CD4-positive, CD25-positive, alpha-beta regulatory T cell (primary cell): ENCODE data around the gene RPA3. TPM values are rescaled to one million over a fixed set of nuclear protein-coding genes. Genes with fewer than 3 reads are reported as not detected.

ENCODE experiments used
- ATAC-seq, 2 donors: fragments of 150-1000 bp; cut with Tn5 transposase; one replicate each; pipeline ENCODE4 v1.10.0; 2021; ENCODE audit warnings: low read depth in 2 of 2, moderate number of reproducible peaks in 2 of 2, moderate library complexity in 1 of 2
- DNase-seq, 3 donors: peaks; one replicate each; pipeline versions ENCODE4 v3.0.0 to v3.0.0-alpha.2; 2012 to 2022; ENCODE audit warnings: mixed read lengths in 1 of 3
- H3K27ac ChIP-seq: one replicate; pipeline ENCODE4 v1.7.0; 2013; ENCODE audit warnings: mild to moderate bottlenecking, low read length; ENCODE audit not compliant: insufficient read depth, poor library complexity, severe bottlenecking
- H3K27me3 ChIP-seq: one replicate; pipeline ENCODE4 v1.7.0; 2013; ENCODE audit warnings: low read length; ENCODE audit not compliant: control insufficient read depth, insufficient read depth
- H3K36me3 ChIP-seq: one replicate; pipeline ENCODE4 v1.7.0; 2013; ENCODE audit warnings: mild to moderate bottlenecking, low read length, moderate library complexity; ENCODE audit not compliant: control insufficient read depth, insufficient read depth
- H3K4me1 ChIP-seq: 2 replicates; pipeline ENCODE4 v1.7.0; 2013; ENCODE audit warnings: mild to moderate bottlenecking, low read length; ENCODE audit not compliant: insufficient read depth, control insufficient read depth, poor library complexity, severe bottlenecking
- H3K4me3 ChIP-seq: one replicate; pipeline ENCODE4 v1.7.0; 2013; ENCODE audit warnings: low read depth, mild to moderate bottlenecking, low read length, moderate library complexity
- H3K9me3 ChIP-seq, 2 experiments: 1 replicate in 1 of 2; 2 replicates in 1 of 2; pipeline ENCODE4 v1.7.0; 2013; ENCODE audit warnings: low read length in 2 of 2, mild to moderate bottlenecking in 1 of 2, moderate library complexity in 1 of 2; ENCODE audit not compliant: control insufficient read depth in 2 of 2
- H3K27ac Mint-ChIP-seq, 3 donors: one replicate each; pipeline ENCODE4 v1.8.0; 2020 to 2022; ENCODE audit warnings: mild to moderate bottlenecking in 3 of 3, mixed read lengths in 3 of 3, moderate library complexity in 2 of 3
- H3K27me3 Mint-ChIP-seq: one replicate; pipeline ENCODE4 v1.8.0; 2022; ENCODE audit warnings: mild to moderate bottlenecking, mixed read lengths
- H3K36me3 Mint-ChIP-seq: one replicate; pipeline ENCODE4 v1.8.0; 2020; ENCODE audit warnings: mixed read lengths
- H3K4me1 Mint-ChIP-seq, 4 donors: one replicate each; pipeline ENCODE4 v1.8.0; 2020 to 2022; ENCODE audit warnings: mixed read lengths in 4 of 4, mild to moderate bottlenecking in 1 of 4
- H3K4me3 Mint-ChIP-seq, 4 donors: one replicate each; pipeline ENCODE4 v1.8.0; 2020 to 2022; ENCODE audit warnings: mild to moderate bottlenecking in 4 of 4, mixed read lengths in 4 of 4, moderate library complexity in 3 of 4
- H3K9me3 Mint-ChIP-seq, 7 donors: one replicate each; pipeline ENCODE4 v1.8.0; 2020 to 2022; ENCODE audit warnings: mixed read lengths in 7 of 7, mild to moderate bottlenecking in 3 of 7, moderate library complexity in 2 of 7
- polyA plus RNA-seq, 4 donors: library from polyadenylated mRNA; unstranded; fragments of 300-500 nt; fragmentation: Illumina TruSeq; gene quantifications; one replicate each; pipeline ENCODE4 v1.2.3, GENCODE V29; 2021
- total RNA-seq: library from RNA; stranded (reverse); gene quantifications from one replicate; pipeline ENCODE4 v1.2.3, GENCODE V29; 2022

The RPA3 gene
- total and polyA plus RNA-seq, 5 donors from 2014 or later: 29.9 to 138 (median 106) TPM

GRCh38 chr7:7739204-7740036 is 21.0 kb upstream of the RPA3 start:
- no peaks in the 10 kb centered on the region for H3K36me3 ChIP-seq
- ATAC-seq: no peak
- no peak for DNase-seq
- H3K27me3 ChIP-seq: no peaks in the 10 kb centered on the region
- H3K27ac ChIP-seq: no peak overlapping the region
- Mint-ChIP-seq H3K36me3 (peaks cover 4% of the 10 kb centered on the region), H3K9me3 (no peaks in the 10 kb centered on the region), H3K4me1 (peaks cover 13 to 28% (median 19%) of the 10 kb centered on the region in 4 donors), H3K4me3 (no peak overlapping the region), H3K27ac (no peak overlapping the region), H3K27me3 (no peaks in the 10 kb centered on the region)
- H3K4me3 ChIP-seq: no peak overlapping the region
- no peaks in the 10 kb centered on the region for H3K4me1 ChIP-seq
- H3K9me3 ChIP-seq: no peaks in the 10 kb centered on the region

- Histone ChIP-seq H3K27ac (no peak overlapping the region), H3K9me3 (no peaks in the 10 kb centered on the region), H3K36me3 (no peaks in the 10 kb centered on the region), H3K27me3 (no peaks in the 10 kb centered on the region), H3K4me1 (no peaks in the 10 kb centered on the region), H3K4me3 (no peak overlapping the region)
- Mint-ChIP-seq H3K36me3 (peaks cover 4% of the 10 kb centered on the region), H3K27me3 (no peaks in the 10 kb centered on the region), H3K27ac (peak overlapping the region in 2 of 3 donors; percentile 28 to 74), H3K9me3 (no peaks in the 10 kb centered on the region), H3K4me1 (peaks cover 13 to 28% (median 19%) of the 10 kb centered on the region in 4 donors), H3K4me3 (no peak overlapping the region)
- ATAC-seq (no peak), DNase-seq (no peak)
Observed at GRCh38 chr7:7738622-7739021, 20.2 kb upstream of the RPA3 start.

- Histone ChIP-seq H3K36me3 (no peaks in the 10 kb centered on the region), H3K4me3 (no peak overlapping the region), H3K27ac (no peak overlapping the region), H3K4me1 (no peaks in the 10 kb centered on the region), H3K27me3 (no peaks in the 10 kb centered on the region), H3K9me3 (no peaks in the 10 kb centered on the region)
- no peak overlapping the region for H3K4me3 Mint-ChIP-seq
- no peaks in the 10 kb centered on the region for H3K9me3 Mint-ChIP-seq
- peaks cover 13 to 28% (median 19%) of the 10 kb centered on the region in 4 donors for H3K4me1 Mint-ChIP-seq
- DNase-seq: no peak
- H3K27me3 Mint-ChIP-seq: no peaks in the 10 kb centered on the region
- H3K36me3 Mint-ChIP-seq: peaks cover 4% of the 10 kb centered on the region
- ATAC-seq: no peak
- H3K27ac Mint-ChIP-seq: peak overlapping the region in 1 of 3 donors; percentile 28
Observed at GRCh38 chr7:7738177-7738576, 19.8 kb upstream of the RPA3 start.

GRCh38 chr7:7737674-7738073 is 19.3 kb upstream of the RPA3 start:
- no peaks in the 10 kb centered on the region for H3K9me3 Mint-ChIP-seq
- no peaks in the 10 kb centered on the region for H3K9me3 ChIP-seq
- H3K4me1 ChIP-seq: no peaks in the 10 kb centered on the region
- peaks cover 13 to 24% (median 19%) of the 10 kb centered on the region in 4 donors for H3K4me1 Mint-ChIP-seq
- no peak overlapping the region for H3K4me3 Mint-ChIP-seq
- peaks cover 4% of the 10 kb centered on the region for H3K36me3 Mint-ChIP-seq
- no peaks in the 10 kb centered on the region for H3K27me3 Mint-ChIP-seq
- no peak overlapping the region for H3K4me3 ChIP-seq
- H3K36me3 ChIP-seq: no peaks in the 10 kb centered on the region
- no peak overlapping the region for H3K27ac Mint-ChIP-seq
- no peak overlapping the region for H3K27ac ChIP-seq
- DNase-seq (no peak), ATAC-seq (no peak)
- no peaks in the 10 kb centered on the region for H3K27me3 ChIP-seq

- no peak for ATAC-seq
- no peaks in the 10 kb centered on the region for H3K36me3 ChIP-seq
- DNase-seq: no peak
- Mint-ChIP-seq H3K27ac (no peak overlapping the region), H3K36me3 (peaks cover 4% of the 10 kb centered on the region), H3K4me3 (no peak overlapping the region), H3K9me3 (no peaks in the 10 kb centered on the region), H3K27me3 (no peaks in the 10 kb centered on the region), H3K4me1 (peaks cover 13 to 27% (median 19%) of the 10 kb centered on the region in 4 donors)
- no peak overlapping the region for H3K4me3 ChIP-seq
- H3K27ac ChIP-seq: no peak overlapping the region
- no peaks in the 10 kb centered on the region for H3K4me1 ChIP-seq
- H3K9me3 ChIP-seq: no peaks in the 10 kb centered on the region
- H3K27me3 ChIP-seq: no peaks in the 10 kb centered on the region
Observed at GRCh38 chr7:7736671-7737070, 18.3 kb upstream of the RPA3 start.

- Histone ChIP-seq H3K36me3 (no peaks in the 10 kb centered on the region), H3K27ac (no peak overlapping the region), H3K9me3 (no peaks in the 10 kb centered on the region), H3K4me1 (no peaks in the 10 kb centered on the region), H3K4me3 (no peak overlapping the region), H3K27me3 (no peaks in the 10 kb centered on the region)
- Mint-ChIP-seq H3K36me3 (peaks cover 4% of the 10 kb centered on the region), H3K4me1 (peaks cover 5 to 20% (median 8%) of the 10 kb centered on the region in 4 donors), H3K9me3 (no peaks in the 10 kb centered on the region), H3K4me3 (no peak overlapping the region), H3K27me3 (no peaks in the 10 kb centered on the region), H3K27ac (no peak overlapping the region)
- DNase-seq (no peak), ATAC-seq (no peak)
Observed at GRCh38 chr7:7732621-7733281, 14.3 kb upstream of the RPA3 start.

- no peak overlapping the region for H3K4me3 Mint-ChIP-seq
- DNase-seq (no peak), ATAC-seq (no peak)
- H3K27ac Mint-ChIP-seq: no peak overlapping the region
- H3K36me3 Mint-ChIP-seq: no peaks in the 10 kb centered on the region
- Histone ChIP-seq H3K4me3 (no peak overlapping the region), H3K27me3 (no peaks in the 10 kb centered on the region), H3K27ac (no peak overlapping the region), H3K4me1 (no peaks in the 10 kb centered on the region), H3K36me3 (no peaks in the 10 kb centered on the region), H3K9me3 (no peaks in the 10 kb centered on the region)
- no peaks in the 10 kb centered on the region for H3K9me3 Mint-ChIP-seq
- H3K27me3 Mint-ChIP-seq: no peaks in the 10 kb centered on the region
- H3K4me1 Mint-ChIP-seq: peaks cover 5 to 18% (median 8%) of the 10 kb centered on the region in 4 donors
Observed at GRCh38 chr7:7731732-7732131, 13.3 kb upstream of the RPA3 start.
